A549 treated with AZD2906 at 1 μM for 4 hours (cell line): Measurements from ENCODE around the gene FGG. TPM values are rescaled to one million over a fixed set of nuclear protein-coding genes. Genes with fewer than 3 reads are reported as not detected.

Source experiments
- total RNA-seq: library from RNA; stranded (reverse); fragments of 200-300 nt; extraction: Qiagen RNA extraction; gene quantifications from 5 replicates; pipeline ENCODE4 v1.2.3, GENCODE V29; 2022

FGG gene
- 4.2 to 8.0 TPM (median 5.9 TPM) in 5 replicates for total RNA-seq

DNA sequence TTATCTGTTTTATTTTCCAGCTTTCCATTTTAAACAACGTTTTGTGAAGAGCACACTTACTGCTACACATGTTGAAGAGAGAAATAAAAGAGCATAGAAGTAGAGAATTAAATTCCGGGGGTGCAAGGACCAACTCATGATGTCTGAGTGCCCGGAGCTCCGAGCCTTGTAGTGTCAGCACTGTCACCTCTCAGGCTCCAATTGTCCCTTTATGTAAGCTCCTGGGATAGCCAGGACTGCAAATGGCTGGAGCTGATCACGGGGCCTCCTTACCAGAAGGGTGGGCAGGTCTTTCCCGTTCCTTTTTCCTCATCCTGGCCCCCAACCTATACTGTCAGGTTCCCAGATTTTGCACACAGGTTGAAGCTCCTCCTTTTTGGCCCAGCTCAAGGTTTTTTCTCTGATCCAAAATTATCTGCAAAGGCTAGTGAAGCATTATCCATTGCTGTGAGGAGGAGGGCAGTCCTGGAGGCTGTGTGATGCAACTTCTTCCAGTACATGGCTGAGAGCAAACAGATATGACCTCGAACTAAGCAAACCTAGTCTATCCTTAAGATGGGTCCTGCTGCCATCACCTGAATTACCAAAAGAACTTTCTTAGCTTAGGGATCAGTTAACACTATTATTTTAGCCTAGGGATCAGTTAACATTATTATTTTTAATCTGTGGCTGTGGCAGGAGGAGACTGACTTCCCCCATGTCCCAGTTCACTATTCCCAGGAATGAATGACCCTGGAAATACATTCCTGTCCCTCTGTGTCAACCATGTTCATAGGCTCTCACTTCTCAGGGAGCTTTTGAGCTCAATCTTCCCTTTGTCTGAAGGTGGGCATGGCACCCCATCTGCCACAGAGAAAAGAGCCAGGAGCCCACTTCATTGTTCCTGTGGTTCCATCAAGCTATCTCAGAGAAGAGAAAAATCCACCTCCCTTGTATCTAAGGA lies at the start of gene FGG:
TSS of gene FGG (minus strand) at position 185 of the 943 bp plus-strand sequence. CDS start at position 138, 47 bp downstream.

DNA sequence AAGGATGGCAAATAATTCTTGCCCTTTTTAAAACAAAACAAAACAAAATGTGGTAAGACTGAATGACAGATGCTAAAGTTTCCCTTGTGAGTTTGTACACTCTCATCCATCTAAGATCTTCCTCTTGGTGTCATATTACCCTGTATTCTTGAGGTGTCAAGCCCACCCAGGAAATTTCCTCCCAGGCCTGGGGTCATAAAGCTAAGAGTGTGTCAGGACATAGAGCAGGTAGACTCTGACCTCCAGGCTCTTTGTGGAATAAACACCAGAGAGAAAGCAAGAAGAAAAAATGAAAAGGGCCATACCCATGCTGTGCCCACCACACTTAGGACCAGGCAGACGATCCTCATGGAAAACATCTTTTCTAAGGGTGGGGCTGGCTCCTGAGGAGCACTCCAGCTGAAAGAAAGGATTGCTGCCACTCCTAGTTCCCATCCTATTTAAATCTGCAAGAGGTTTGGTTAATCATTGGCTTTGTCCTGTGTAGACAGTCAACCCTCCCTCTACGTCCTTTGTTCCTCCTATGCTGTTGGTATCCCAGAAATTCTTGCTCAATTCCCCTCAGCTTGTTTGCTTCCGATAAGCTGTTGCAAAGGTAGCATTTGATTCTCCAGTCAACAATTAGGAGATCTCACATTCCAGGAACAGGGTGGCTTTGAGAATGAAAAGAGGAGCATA lies 22.0 kb downstream of the FGG start, which contains the start of gene FGA:
TSS of gene FGA (minus strand) at position 414 of the 678 bp plus-strand sequence. CDS start at position 359, 55 bp downstream.

DNA sequence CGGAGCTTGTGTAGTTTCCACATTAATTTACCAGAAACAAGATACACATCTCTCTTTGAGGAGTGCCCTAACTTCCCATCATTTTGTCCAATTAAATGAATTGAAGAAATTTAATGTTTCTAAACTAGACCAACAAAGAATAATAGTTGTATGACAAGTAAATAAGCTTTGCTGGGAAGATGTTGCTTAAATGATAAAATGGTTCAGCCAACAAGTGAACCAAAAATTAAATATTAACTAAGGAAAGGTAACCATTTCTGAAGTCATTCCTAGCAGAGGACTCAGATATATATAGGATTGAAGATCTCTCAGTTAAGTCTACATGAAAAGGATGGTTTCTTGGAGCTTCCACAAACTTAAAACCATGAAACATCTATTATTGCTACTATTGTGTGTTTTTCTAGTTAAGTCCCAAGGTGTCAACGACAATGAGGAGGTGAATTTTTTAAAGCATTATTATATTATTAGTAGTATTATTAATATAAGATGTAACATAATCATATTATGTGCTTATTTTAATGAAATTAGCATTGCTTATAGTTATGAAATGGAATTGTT lies 49.7 kb downstream of the FGG start, which contains the start of gene FGB:
TSS of gene FGB (plus strand) at position 315 of the 558 bp plus-strand sequence. CDS start at position 323, 8 bp downstream.

Other genes starting within 250 kb of the FGG start
- 0.01 to 0.03 TPM (median 0.03 TPM) in 3 of 5 replicates, not detected in the others for gene DCHS2, start 120.9 kb downstream of the FGG start, total RNA-seq
- 52.6 to 60.2 TPM (median 57.3 TPM) in 5 replicates for gene PLRG1, start 62.3 kb downstream of the FGG start, total RNA-seq
- gene FGB, start 49.6 kb downstream of the FGG start, total RNA-seq: 16.1 to 21.4 TPM (median 17.1 TPM) in 5 replicates
- 18.5 to 22.7 TPM (median 19.6 TPM) in 5 replicates for gene FGA, start 21.9 kb downstream of the FGG start, total RNA-seq
- gene LRAT, start 131.3 kb upstream of the FGG start, total RNA-seq: 0.07 to 0.09 TPM in 2 of 5 replicates, not detected in the others
- not detected in 5 replicates for gene RBM46, start 168.6 kb upstream of the FGG start, total RNA-seq